Erythroblast (primary cell): ENCODE results near the gene USF2.

Source experiments
- DNase-seq, 2 experiments: peaks; one replicate each; lab custom pipeline; 2025; lab: John Stamatoyannopoulos, UW
- GATA1 ChIP-seq: IDR thresholded peaks from 2 replicates; pipeline ENCODE4 v1.6.1; 2011; ENCODE audit warnings: low read depth, mild to moderate bottlenecking, control low read depth, low read length, moderate library complexity
- POLR2A ChIP-seq: IDR thresholded peaks from 2 replicates; pipeline ENCODE4 v1.6.1; 2011; ENCODE audit warnings: mild to moderate bottlenecking, low read length

The USF2 gene

DNA sequence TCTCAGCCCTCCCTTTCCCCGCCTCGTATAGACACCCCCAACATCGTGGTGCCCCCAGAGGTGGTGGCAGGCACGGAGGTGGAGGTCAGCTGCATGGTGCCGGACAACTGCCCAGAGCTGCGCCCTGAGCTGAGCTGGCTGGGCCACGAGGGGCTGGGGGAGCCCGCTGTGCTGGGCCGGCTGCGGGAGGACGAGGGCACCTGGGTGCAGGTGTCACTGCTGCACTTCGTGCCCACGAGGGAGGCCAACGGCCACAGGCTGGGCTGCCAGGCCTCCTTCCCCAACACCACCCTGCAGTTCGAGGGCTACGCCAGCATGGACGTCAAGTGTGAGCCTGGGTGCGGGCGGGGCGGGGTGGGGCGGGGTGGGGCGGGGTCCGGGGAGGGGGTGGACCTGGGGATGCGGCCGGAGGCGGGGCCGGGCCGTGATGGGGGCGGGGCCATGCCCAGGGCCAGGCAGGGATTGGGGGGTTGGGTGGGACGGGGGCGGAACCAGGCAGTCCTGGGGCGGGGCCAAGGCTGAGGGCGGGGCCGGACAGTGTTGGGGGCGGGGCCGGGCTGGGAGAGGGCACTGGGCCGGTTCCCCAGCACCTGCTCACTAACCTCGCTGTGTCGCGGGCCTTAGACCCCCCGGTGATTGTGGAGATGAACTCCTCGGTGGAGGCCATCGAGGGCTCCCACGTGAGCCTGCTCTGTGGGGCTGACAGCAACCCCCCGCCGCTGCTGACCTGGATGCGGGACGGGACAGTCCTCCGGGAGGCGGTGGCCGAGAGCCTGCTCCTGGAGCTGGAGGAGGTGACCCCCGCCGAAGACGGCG lies 31.0 kb downstream of the USF2 start:
- TF ChIP-seq GATA1 = no peak
- peak in 1 of 2 experiments; percentile 30 for DNase-seq

DNA sequence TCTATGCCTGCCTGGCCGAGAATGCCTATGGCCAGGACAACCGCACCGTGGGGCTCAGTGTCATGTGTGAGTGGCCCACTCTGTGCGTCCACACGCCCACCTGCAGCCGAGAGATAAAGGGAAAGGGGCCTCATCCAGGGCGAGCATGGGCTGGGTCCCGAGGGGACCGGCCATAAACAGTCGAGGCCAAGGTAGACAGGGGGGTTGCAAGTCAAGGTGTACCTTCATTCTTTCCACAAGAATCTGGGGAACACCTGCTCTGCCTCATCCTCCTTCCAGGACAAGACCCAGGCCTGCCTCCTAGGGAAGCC lies 31.5 kb downstream of the USF2 start:
- DNase-seq = no peak
- no peak for TF ChIP-seq GATA1
- no peak for TF ChIP-seq POLR2A

DNA sequence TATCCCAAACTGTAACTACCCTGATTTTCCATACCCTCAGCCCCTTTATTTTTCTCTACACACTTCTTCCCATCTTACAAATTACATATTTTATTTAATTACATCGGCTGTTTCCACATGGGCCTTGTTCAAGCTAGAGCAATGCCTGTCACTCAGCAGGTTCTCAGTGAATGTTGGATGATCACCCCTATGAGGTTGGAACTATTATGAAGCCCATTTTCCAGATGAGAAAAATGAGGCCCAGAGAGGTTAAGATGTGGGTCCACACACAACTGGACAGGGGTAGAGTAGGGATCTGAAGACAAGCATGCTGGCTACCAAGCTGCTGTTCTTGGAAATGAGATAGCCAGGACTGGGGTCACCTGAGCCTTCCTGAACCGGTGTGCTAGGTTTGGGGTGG lies 33.2 kb downstream of the USF2 start:
- no peak for TF ChIP-seq GATA1
- no peak for TF ChIP-seq POLR2A
- no peak for DNase-seq

DNA sequence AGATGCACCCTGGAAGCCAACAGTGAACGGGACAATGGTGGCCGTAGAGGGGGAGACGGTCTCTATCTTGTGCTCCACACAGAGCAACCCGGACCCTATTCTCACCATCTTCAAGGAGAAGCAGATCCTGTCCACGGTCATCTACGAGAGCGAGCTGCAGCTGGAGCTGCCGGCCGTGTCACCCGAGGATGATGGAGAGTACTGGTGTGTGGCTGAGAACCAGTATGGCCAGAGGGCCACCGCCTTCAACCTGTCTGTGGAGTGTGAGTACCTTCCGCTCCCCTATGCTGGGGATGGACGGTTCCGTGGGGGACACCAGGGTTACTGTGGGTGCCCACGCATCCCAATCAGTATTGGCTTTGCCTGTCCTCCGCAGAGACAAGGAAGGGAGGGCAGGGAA lies 33.7 kb downstream of the USF2 start:
- no peak for TF ChIP-seq POLR2A
- TF ChIP-seq GATA1 = no peak
- no peak for DNase-seq

DNA sequence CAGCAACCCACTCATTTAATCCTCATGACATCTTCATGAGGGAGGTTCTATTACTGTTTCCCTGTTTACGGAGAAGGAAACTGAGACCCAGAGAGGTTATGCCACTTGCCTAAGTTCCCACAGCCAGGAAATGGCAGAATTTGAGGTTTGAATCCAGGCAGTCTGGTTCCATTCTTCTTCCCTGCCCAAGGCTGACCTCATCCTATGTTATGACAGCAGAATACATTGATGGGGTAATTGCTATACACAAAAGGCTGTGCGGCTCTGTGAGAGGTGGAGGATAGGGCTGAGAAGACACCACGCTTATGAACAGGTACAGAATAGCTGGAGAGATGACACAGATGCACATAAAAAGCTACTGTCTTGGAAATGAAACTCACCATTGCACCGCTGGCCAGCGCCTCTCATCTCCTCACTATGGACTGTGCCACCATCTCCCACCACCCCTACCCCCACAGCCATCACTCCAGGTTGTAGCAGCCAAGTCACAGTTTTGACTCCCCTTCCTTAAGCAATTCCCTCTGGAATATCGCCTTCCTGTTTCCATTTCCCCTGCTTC lies 34.7 kb downstream of the USF2 start:
- TF ChIP-seq GATA1 = no peak
- no peak for TF ChIP-seq POLR2A
- no peak for DNase-seq

DNA sequence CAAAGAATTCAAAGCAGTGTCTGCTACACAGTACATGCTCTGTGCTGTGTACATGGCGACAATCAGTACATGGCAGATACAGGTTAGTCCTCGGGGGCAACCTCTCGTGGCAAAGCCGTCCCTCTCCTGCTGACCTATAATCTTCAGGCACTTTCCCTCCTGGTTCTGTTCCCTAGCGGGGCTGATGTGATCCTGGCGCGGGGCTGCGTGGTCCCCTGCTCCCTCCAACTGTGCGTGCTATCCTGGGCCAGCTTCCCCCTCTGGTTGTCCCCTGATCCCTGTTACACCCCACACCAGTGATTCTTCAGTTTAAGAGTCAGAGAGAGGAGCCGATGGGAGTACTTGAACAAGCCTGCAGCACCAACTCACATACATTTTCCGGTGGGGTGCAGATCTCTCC lies 35.3 kb downstream of the USF2 start:
- no peak for TF ChIP-seq GATA1
- TF ChIP-seq POLR2A = no peak
- DNase-seq = no peak

DNA sequence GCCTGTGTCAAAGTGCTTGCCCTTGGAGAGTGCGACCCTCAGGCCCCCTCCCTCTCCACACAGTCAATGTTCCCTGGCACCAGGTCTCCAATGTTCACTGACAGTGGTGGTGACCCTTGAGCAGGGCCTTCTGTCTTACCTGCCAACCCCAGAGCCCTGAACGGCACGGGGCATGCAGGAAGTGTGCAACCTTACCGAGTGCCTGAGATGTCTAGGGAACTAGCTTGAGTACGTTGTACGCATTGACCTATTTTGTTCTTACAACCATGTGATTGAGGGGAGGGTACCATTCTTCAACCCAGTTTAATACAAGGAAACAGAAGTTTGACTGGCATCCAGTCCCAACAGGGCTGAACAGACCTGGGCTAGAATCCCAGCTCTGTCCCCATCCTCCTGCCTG lies 36.4 kb downstream of the USF2 start:
- no peak for DNase-seq
- no peak for TF ChIP-seq GATA1
- no peak for TF ChIP-seq POLR2A

DNA sequence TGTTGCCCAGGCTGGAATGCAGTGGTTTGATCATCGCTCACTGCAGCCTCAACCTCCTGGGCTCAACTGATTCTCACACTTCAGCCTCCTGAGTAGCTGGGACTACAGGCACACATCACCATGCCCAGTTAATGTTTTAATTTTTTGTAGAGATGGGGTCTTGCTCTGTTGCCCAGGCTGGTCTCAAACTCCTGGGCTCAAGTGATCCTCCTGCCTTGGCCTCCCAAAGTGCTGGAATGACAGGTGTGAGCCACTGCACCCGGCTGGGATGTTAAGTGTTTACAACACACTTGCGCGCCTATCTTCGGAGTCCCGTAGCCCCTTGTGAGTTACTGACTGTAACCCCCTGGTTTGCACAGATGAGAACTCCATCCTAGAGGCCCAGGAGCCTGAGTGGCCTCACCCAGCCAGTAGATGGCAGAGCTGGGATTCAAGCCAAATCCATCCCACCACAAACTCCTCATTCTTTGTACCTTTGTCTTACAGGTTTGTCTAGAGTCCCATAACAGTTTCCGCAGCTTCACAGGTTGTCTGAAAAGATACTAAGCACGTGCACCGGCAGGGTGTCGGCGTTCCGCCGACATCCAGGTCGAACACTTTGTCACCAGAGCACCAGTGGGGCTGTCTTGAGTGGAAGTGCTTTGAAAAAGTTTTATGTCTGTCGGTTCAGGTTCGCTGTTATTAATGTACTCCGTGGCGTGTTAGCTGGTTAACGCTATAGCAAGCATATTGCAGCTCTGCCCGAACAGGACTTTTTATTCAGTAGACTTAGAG lies 37.9 kb downstream of the USF2 start:
- TF ChIP-seq POLR2A = no peak
- no peak for TF ChIP-seq GATA1
- DNase-seq = no peak

DNA sequence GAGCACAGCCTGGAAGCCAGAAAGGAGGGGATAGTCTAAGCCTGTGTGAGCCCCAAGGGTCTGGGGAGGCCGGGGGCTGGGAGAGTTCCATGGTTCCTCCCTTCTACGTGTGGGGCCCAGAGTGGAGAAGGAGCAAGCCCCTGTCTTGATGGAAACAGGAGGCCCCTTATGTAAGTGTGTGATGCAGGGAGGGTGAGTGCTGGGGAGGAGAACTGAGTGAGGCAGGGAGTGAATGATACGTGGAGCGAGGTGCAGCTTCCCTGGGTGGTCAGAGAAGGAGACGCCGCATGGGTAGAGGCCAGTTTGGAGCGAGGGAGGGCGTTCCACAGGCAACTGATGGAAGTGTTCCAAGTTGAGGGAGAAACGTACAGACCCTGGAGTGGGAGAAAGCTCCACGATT lies 39.2 kb downstream of the USF2 start:
- no peak for DNase-seq
- no peak for TF ChIP-seq POLR2A
- TF ChIP-seq GATA1 = no peak

DNA sequence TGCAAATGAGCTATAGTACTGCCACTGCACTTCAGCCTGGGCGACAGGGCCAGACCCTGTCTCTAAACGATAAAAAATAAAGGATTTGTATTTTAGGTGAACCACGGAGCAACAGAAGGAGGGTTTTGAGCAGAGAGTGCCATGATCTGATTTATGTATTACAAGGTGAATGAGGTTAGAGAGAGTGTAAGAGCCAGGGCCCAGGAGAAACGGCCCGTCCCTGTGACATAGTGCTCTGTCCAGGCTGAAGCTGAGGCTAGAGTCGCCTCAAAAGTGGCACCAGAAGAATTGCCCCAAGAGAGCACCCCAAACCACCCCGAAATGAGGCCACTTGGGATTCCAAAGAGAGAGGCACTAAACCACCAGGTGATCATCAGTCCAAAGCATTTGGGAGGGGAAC lies 40.1 kb downstream of the USF2 start:
- no peak for DNase-seq
- TF ChIP-seq POLR2A (no peak), GATA1 (no peak)

DNA sequence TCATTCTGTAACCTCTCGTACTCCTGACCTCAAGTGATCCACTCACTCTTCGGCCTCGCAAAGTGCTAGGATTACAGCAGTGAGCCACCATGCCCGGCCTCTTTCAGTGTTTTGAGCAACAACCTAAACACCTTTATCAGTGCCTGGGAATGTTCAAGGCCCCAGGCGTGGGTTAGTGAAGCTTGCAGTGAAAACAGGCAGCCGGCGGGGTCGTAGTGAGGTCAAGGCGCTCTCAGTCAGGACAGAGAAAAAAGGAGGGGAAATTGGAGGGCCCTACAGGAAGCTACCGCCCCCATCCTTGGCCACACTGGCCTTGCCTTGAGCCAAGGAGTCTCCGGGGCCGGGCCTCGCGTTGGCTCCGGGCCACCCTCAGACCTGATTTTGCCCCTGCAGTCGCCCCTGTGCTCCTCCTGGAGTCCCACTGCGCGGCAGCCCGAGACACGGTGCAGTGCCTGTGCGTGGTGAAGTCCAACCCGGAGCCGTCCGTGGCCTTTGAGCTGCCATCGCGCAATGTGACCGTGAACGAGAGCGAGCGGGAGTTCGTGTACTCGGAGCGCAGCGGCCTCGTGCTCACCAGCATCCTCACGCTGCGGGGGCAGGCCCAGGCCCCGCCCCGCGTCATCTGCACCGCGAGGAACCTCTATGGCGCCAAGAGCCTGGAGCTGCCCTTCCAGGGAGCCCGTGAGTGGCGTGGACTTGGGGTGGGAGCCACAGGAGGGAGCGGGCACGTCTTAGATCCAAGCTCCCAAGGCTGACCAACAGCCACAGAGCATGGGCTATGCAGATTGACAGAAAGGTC lies 40.9 kb downstream of the USF2 start:
- no peak for DNase-seq
- TF ChIP-seq POLR2A (no peak), GATA1 (no peak)

DNA sequence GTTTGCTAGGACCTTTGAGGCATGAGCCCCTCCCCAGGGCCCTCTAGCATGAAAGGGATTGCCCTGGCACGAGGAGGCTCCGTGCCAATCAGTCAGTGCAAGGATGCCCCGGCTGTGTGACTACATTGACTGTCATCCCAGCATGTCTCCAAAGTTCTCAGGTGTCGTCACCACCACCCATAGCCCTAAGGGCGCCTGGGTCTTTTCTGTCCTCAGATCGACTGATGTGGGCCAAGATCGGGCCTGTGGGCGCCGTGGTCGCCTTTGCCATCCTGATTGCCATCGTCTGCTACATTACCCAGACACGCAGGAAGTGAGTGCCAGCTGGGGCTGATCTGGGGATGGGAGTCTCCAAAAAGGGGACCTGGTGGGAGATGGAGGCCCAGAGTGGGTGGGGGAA lies 41.6 kb downstream of the USF2 start:
- no peak for DNase-seq
- TF ChIP-seq GATA1 = no peak
- no peak for TF ChIP-seq POLR2A

DNA sequence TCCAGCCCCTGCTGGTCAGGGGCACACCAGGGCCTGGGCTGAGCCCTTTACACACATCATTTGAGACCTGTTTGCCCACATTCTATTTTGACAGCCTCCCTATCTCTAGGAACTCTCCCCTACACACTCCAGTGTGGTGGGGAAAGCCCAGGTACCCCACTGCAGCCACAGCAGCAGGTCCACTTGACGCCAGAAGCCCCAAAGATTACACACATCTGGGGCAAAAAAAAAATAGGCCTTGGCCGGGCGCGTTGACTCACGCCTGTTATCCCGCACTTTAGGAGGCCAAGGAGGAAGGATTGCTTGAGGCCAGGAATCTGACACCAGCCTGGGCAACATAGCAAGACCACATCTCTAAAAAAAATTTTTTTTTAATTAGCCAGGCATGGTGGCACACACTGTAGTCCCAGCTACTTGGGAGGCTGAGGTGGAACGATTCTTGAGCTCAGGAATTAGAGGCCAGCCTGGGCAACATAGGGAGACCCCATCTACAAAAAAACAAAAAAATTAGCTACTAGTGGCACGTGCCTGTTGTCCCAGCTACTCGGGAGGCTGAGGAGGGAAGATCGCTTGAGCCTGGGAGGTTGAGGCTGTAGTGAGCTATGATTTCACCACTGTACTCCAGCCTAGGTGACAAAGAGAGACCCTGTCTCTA lies 42.2 kb downstream of the USF2 start:
- DNase-seq = no peak
- TF ChIP-seq POLR2A = no peak
- no peak for TF ChIP-seq GATA1
